CD4-positive, alpha-beta T cell treated with Interleukin-12 subunit alpha and Interleukin-12 subunit beta, for 1 hour (primary cell): ENCODE data around the gene STAB1.

Source experiments
- DNase-seq: peaks from one replicate; pipeline ENCODE4 v3.0.0-alpha.2; 2020

Gene STAB1

DNA sequence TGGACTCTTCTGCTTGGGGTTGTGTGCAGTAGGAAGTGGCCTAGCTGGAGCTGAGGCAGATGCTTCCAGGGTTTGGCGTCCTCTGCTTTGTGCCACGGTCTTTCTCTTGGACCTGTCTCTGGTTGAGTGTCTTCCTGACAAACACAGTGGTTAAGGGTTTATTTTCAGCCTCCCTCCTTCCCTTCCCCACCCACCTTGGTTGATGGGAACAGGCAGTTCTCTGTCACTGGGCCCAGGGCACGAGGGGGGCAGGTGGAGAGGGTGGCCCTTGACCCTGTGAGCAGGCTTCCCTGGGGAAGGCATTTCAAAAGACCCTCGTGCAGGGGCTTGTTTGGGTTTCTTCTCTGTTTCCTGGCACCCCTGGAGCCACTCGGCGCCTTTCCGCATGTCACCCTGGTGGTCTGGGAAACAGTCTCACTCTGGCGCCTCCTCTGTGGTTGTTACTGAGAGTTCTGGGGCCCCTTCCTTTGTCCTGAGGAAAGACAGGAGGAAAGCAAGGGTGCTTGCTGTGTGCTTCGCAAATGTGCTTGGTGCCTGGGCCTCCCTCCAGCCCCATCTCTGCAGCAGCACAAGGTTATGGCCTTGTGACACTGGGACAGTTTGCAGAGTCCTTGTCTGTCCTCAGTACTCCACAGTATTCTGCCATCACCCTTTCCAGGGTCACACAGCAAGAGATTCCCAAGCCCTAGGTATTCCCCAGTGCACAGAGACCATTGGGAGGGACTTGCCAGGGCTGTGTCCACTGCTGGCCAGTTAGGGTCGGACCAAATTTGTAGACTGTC, 10.3 kb upstream of the STAB1 start:
- DNase-seq, result no peak

DNA sequence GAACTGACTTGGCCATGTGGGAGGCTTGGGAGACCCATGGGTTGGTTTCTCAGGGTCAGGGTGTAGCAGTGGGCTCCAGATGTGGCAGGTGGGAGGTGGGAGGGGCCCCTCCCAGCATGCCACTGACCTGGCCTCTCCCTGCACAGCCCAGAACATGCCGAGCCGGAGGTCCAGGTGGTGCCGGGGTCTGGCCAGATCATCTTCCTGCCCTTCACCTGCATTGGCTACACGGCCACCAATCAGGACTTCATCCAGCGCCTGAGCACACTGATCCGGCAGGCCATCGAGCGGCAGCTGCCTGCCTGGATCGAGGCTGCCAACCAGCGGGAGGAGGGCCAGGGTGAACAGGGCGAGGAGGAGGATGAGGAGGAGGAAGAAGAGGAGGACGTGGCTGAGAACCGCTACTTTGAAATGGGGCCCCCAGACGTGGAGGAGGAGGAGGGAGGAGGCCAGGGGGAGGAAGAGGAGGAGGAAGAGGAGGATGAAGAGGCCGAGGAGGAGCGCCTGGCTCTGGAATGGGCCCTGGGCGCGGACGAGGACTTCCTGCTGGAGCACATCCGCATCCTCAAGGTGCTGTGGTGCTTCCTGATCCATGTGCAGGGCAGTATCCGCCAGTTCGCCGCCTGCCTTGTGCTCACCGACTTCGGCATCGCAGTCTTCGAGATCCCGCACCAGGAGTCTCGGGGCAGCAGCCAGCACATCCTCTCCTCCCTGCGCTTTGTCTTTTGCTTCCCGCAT, 7.9 kb upstream of the STAB1 start:
- DNase-seq, result no peak

- DNase-seq, result no peak
These were observed 7.1 kb upstream of the STAB1 start for GRCh38 chr3:52487788-52488691.

DNA sequence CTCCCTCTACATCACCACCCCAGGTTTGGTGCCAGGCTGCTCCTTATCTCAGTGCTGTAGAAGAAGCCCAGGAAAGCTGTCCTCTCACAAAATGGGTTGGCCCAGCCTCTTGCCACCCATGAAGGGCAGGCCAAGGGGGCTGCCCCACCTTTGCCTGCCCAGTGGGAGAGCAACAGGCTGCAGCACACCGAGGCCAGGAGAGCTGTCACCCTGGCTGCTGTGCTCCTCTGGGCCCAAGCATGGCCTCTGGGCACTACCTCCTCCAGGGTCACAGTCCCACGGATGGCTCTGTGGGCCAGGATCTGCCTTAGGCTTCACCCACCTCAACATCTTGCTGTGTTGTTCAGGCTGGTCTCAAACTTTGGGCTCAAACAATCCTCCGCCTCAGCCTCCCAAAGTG, 6.4 kb upstream of the STAB1 start:
- no peak for DNase-seq

DNA sequence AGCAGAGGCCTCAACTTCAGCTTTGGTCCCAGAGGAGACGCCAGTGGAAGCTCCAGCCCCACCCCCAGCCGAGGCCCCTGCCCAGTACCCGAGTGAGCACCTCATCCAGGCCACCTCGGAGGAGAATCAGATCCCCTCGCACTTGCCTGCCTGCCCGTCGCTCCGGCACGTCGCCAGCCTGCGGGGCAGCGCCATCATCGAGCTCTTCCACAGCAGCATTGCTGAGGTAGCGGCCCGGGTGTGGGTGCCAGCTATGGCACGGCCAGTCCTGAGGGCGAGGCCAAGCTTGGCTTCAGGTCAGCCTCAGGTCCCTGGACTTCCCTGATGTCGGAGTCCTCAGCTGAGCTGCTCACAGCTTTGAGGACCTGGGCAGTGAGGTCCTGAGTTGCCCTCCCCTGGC, 5.7 kb upstream of the STAB1 start:
- DNase-seq, result no peak

DNA sequence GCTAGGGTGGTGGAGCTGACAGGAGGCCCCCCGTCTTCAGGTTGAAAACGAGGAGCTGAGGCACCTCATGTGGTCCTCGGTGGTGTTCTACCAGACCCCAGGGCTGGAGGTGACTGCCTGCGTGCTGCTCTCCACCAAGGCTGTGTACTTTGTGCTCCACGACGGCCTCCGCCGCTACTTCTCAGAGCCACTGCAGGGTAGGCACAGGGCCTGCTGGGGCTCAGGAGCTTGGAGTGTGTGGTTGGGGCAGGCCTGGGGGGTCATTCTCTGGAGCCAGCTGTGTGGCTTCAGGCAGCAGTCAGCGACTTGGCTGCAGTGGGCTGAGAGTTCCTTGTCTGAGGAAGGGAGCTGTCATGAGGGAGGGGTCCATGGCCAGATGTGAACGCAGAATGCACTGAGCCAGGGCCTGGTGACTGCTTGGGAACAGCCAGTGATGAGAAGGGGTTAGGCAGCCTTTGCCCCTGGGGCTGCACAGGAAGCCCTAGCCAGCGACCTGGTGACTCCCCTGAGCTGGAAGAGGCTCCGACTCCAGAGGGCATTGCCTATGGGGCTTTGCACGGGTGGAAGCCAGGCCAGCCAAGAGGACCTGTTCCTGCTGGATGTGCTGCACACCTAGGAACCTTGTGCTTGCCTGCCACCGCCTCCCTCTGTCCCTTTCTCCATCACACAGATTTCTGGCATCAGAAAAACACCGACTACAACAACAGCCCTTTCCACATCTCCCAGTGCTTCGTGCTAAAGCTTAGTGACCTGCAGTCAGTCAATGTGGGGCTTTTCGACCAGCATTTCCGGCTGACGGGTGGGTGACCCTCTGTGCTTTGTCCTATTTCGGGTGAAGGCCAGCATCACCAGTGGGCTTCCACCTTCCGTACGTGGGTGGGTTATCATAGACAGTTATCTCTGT, 4.9 kb upstream of the STAB1 start:
- no peak for DNase-seq

DNA sequence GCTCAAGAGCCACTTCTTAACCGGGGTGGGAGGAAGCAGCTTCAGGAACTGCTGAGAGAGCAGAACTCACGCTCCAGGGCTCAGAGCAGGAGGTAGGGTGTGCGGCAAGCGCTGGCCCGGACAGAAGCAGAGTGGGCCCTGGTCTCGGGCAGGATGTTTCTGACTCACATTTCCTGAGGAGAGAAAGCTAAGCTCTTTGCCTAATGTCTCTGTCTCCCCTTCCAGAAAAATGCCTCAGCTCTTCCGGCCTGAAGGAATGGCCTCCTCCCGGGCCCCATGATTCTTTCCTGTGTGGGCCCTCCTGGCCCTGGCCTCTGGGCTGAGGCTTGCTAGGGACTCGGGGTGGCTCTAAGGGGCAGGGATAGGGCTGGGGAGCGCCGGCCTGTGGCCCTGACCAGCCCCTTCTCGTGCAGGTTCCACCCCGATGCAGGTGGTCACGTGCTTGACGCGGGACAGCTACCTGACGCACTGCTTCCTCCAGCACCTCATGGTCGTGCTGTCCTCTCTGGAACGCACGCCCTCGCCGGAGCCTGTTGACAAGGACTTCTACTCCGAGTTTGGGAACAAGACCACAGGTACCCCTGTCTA, 4.1 kb upstream of the STAB1 start:
- DNase-seq, result no peak

DNA sequence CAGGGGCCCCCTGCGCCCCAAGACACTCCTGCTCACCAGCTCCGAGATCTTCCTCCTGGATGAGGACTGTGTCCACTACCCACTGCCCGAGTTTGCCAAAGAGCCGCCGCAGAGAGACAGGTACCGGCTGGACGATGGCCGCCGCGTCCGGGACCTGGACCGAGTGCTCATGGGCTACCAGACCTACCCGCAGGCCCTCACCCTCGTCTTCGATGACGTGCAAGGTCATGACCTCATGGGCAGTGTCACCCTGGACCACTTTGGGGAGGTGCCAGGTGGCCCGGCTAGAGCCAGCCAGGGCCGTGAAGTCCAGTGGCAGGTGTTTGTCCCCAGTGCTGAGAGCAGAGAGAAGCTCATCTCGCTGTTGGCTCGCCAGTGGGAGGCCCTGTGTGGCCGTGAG, 3.1 kb upstream of the STAB1 start:
- DNase-seq, result no peak

DNA sequence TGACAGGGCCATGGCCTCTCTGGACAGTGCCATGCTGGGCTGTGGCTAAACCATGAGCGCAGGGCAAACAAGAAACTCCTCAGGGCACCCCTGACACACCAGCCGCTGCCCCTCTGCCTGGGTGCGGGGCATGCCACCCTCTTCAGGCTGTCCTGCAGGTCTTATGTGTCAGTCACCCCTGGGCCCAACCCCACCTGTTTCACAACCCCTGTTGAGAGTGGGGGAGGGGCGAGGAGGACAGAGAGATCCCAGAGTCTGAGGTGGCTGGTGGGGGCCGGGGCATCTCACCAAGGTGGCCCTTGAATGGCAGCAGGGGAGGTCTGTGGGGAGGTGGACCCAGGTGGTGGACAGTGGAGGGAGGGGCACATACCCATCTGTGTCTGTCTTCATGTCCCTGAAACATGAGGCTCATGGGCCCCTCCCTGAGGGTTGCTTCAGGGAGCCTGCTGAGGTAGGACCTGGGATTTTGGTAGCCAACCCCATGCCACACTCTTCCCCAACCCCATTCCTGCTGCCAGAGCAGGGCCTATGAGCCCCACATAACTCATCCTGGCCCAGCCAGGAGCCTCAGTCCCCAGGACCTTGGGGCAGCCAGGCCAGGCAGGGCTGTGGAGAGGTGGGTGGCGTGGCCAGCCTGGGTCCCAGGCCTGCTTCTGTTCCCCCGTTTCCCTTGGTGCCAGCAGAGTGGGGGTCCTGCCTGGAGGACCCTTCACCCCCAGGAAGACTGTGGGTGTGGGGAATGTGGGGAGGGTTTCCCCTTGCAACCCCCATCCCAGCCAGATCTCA, 1.7 kb upstream of the STAB1 start:
- no peak for DNase-seq

- no peak for DNase-seq
These were observed 693 bp upstream of the STAB1 start for GRCh38 chr3:52494445-52494844.

DNA sequence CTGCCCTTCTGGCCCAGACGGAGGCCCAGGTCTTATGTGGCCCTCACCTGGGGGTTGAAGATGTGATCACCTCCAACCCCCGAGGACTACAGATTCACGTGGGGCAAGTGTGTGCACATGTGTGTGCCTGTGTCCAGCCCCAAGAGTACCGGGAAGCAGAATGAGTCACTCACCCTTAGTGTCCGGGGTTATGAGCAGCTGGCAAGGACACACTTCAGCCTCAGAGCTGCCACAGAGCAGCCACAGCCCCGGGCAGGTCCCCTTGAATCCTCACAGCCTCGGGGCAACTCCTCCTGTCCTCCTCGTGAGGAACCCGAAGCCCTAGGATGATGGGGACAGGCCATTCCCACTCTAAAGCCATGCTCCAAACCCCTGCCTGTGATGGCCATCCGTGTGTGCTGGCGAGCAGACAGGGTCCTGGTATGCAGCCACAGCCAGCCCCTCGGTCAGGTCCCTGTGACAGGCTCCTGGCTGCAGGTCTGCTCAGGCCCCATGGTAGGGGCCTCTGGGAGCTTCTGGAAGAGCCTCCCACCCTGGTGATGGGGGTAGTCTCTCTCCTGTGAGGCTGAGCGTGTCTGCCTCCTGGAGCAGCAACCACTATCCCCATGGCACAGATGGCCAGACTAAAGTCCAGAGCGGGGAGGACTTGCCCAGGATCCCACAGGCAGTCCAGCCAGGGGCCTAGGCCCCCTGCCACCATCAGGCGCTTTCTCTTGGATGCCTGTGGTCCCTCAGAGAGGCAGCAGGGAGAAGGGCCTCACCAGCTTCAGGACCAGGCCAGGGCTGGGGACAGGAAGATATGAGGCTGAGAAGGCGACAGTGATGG, 852 bp downstream of the STAB1 start:
- no peak for DNase-seq

GRCh38 chr3:52498137-52499054, 3.3 kb downstream of the STAB1 start:
- peak; percentile 16 for DNase-seq

GRCh38 chr3:52501046-52501445, 5.9 kb downstream of the STAB1 start:
- DNase-seq, result no peak

DNA sequence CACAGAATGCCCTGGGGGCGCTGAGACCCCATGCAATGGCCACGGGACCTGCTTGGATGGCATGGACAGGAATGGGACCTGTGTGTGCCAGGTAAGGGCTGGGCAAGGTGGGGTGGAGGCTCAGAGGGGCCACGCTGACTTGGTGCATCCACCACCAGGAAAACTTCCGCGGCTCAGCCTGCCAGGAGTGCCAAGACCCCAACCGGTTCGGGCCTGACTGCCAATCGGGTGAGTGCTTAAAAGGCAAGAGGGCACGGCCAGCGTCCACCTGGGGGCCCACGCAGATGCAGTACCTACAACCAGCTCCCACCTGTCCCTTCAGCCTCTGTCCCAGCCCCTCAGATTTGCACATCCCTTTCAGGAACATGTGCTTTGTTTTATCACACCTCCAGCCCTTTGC, 6.9 kb downstream of the STAB1 start:
- DNase-seq, result no peak

DNA sequence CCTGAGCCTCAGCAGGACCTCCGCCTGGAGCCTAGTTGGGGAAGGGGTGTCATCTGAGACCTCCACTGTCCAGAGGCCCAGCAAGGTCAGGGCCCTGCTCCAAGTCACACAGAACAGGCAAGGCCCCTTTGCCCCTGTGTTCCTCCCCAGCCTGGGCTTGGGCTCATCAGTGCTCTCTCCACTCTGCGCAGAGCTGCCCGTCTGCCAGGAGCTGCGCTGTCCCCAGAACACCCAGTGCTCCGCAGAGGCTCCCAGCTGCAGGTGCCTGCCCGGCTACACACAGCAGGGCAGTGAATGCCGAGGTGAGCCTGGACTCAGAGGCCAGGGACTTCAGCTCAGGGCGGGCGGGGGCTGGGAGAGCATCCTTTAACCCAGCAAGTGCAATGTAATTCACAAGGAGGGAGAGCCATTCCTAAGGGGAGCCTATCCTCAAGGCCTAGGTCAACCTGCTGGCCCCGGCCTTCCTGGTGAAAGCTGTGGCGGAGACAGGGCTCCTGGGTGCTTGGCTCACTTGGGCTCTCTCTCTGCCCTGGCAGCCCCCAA, 7.7 kb downstream of the STAB1 start:
- DNase-seq, result no peak

DNA sequence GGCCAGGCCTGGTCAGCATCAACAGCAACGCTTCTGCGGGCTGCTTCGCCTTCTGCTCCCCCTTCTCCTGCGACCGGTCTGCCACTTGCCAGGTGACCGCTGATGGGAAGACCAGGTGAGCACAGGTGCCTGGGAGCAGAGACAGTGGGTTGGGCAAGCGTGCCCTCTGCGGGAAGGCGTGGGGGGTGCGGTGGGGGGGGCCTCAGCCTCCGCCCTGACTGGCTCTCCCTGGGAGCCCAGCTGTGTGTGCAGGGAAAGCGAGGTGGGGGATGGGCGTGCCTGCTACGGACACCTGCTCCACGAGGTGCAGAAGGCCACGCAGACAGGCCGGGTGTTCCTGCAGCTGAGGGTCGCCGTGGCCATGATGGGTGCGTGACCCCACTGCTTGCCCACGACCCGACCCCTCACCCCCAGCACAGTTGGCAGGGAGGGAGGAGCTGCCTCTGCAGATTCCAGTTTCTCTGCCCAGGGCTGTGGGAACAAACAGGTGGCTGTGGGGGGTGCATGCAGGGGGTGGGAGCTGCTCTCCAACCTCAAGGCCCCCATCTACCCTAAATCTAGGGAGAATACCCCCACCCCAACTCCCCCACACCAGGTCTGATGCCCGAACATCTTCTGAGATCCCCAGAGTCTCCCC, 8.8 kb downstream of the STAB1 start:
- no peak for DNase-seq

- no peak for DNase-seq
These were observed 9.8 kb downstream of the STAB1 start for GRCh38 chr3:52504977-52505376.

- no peak for DNase-seq
These were observed 11.3 kb downstream of the STAB1 start for GRCh38 chr3:52506266-52506966.
